A549 (cell line): Measurements from ENCODE around the gene COL26A1.

Experiments used
- CEBPB ChIP-seq, 2 experiments: fragments of >200 bp in 1 of 2; sonication (Bioruptor Twin) in 1 of 2; formaldehyde crosslinking in 1 of 2; IDR thresholded peaks; 2 replicates each; pipeline ENCODE4 v1.6.1; 2012 to 2016
- CHD2 ChIP-seq: fragments of 150-350 bp; IDR thresholded peaks from 2 replicates; pipeline ENCODE4 v1.6.1; 2014; ENCODE audit warnings: low read length; ENCODE audit not compliant: partially characterized antibody
- CTCF ChIP-seq: fragments of >200 bp; sonication (Bioruptor Twin); formaldehyde crosslinking; IDR thresholded peaks from 3 replicates; pipeline ENCODE4 v1.5.1; 2016
- EP300 ChIP-seq, 2 experiments: fragments of >200 bp; sonication (Bioruptor Twin); formaldehyde crosslinking; IDR thresholded peaks; 2 replicates in 1 of 2; 3 replicates in 1 of 2; pipeline ENCODE4 v1.6.1; 2016 to 2017
- JUN ChIP-seq, 2 experiments: fragments of >200 bp; sonication (Bioruptor Twin); formaldehyde crosslinking; IDR thresholded peaks; 2 replicates in 1 of 2; 3 replicates in 1 of 2; pipeline ENCODE4 v1.6.1; 2016 to 2017
- JUNB ChIP-seq: fragments of >200 bp; sonication (Bioruptor Twin); formaldehyde crosslinking; IDR thresholded peaks from 2 replicates; pipeline ENCODE4 v1.6.1; 2016
- MAX ChIP-seq: IDR thresholded peaks from 2 replicates; pipeline ENCODE4 v1.6.1; 2012
- NR3C1 ChIP-seq: fragments of >200 bp; sonication (Bioruptor Twin); formaldehyde crosslinking; IDR thresholded peaks from 3 replicates; pipeline ENCODE4 v1.6.1; 2017
- PHF8 ChIP-seq: fragments of 200-600 bp; sonication (generic); IDR thresholded peaks from 2 replicates; pipeline ENCODE4 v1.6.1; 2016; ENCODE audit warnings: low read depth, mild to moderate bottlenecking, antibody characterized with exemption, moderate library complexity, borderline replicate concordance
- POLR2A ChIP-seq: IDR thresholded peaks from 2 replicates; pipeline ENCODE4 v1.6.1; 2012; ENCODE audit warnings: mild to moderate bottlenecking, low read length
- REST ChIP-seq: fragments of 200-600 bp; sonication (generic); IDR thresholded peaks from 2 replicates; pipeline ENCODE4 v1.6.1; 2016; ENCODE audit warnings: antibody characterized with exemption, mild to moderate bottlenecking, moderate library complexity
- RNF2 ChIP-seq: fragments of 200-600 bp; sonication (generic); IDR thresholded peaks from 2 replicates; pipeline ENCODE4 v1.6.1; 2016; ENCODE audit warnings: low read depth, mild to moderate bottlenecking, antibody characterized with exemption, moderate library complexity, borderline replicate concordance
- SMC3 ChIP-seq: fragments of >200 bp; sonication (Bioruptor Twin); formaldehyde crosslinking; IDR thresholded peaks from 3 replicates; pipeline ENCODE4 v1.6.1; 2018; ENCODE audit warnings: inconsistent platforms
- USF2 ChIP-seq: fragments of 450-650 bp; IDR thresholded peaks from 2 replicates; pipeline ENCODE4 v1.6.1; 2014; ENCODE audit warnings: antibody characterized with exemption

GRCh38 chr7:101373812-101374614 is 11.3 kb downstream of the COL26A1 start:
- TF ChIP-seq EP300 (IDR thresholded peaks at IDR 0.05): no peak
- no peak for TF ChIP-seq REST
- no peak for TF ChIP-seq NR3C1
- TF ChIP-seq CTCF: no peak
- TF ChIP-seq USF2: no peak
- no peak for TF ChIP-seq SMC3
- no peak for TF ChIP-seq JUN (IDR thresholded peaks at IDR 0.05)
- no peak for TF ChIP-seq JUNB
- TF ChIP-seq POLR2A: no peak
- no peak for TF ChIP-seq RNF2
- TF ChIP-seq CEBPB (IDR thresholded peaks at IDR 0.05): no peak
- TF ChIP-seq MAX: no peak
- TF ChIP-seq PHF8: no peak
- TF ChIP-seq CHD2: no peak
